WERI-Rb-1 (cell line): ENCODE results near the gene FCSK.

Experiments used
- DNase-seq: peaks from one replicate; pipeline ENCODE4 v3.0.0-alpha.2; 2020
- H3K27ac ChIP-seq: fragments of 250-450 bp; sonication (Bioruptor Pico); 2 replicates; pipeline ENCODE4 v1.5.1; 2020; ENCODE audit warnings: mild to moderate bottlenecking, moderate library complexity
- H3K27me3 ChIP-seq: fragments of 250-450 bp; sonication (Bioruptor Pico); 2 replicates; pipeline ENCODE4 v1.5.1; 2021; ENCODE audit warnings: mild to moderate bottlenecking, low read depth, moderate library complexity; ENCODE audit not compliant: insufficient read depth, severe bottlenecking
- H3K36me3 ChIP-seq: fragments of 250-450 bp; sonication (Bioruptor Pico); 2 replicates; pipeline ENCODE4 v1.5.1; 2020; ENCODE audit warnings: mild to moderate bottlenecking, moderate library complexity
- H3K4me3 ChIP-seq: 2 replicates; pipeline ENCODE4 v1.5.1; 2011; ENCODE audit warnings: low read depth, mild to moderate bottlenecking, control low read depth, low read length
- H3K9me3 ChIP-seq: fragments of 250-450 bp; sonication (Bioruptor Pico); 2 replicates; pipeline ENCODE4 v1.5.1; 2021; ENCODE audit warnings: mild to moderate bottlenecking, moderate library complexity; ENCODE audit not compliant: severe bottlenecking
- CTCF ChIP-seq: IDR thresholded peaks from 2 replicates; pipeline ENCODE4 v1.5.1; 2011; ENCODE audit warnings: low read depth, mild to moderate bottlenecking, control low read depth, inconsistent platforms, low read length

The FCSK gene

GRCh38 chr16:70474320-70475053 lies 20.1 kb downstream of the FCSK start:
- Histone ChIP-seq H3K36me3 (peaks cover 21% of the 10 kb centered on the region), H3K4me3 (no peak overlapping the region), H3K27ac (no peak overlapping the region)

GRCh38 chr16:70475054-70475871 lies 20.9 kb downstream of the FCSK start:
- Histone ChIP-seq H3K27ac (no peak overlapping the region; the same call in 1 of the 2 replicates), H3K27me3 (no peaks in the 10 kb centered on the region), H3K4me3 (no peak overlapping the region), H3K36me3 (peaks cover 29% of the 10 kb centered on the region), H3K9me3 (no peaks in the 10 kb centered on the region)
- no peak for TF ChIP-seq CTCF
- no peak for DNase-seq

More at GRCh38 chr16:70474320-70475053, 20.1 kb downstream of the FCSK start:
- no peaks in the 10 kb centered on the region for H3K9me3 ChIP-seq
- TF ChIP-seq CTCF = no peak
- no peak for DNase-seq
- no peaks in the 10 kb centered on the region for H3K27me3 ChIP-seq

- peaks cover 41% of the 10 kb centered on the region for H3K36me3 ChIP-seq
- no peak for TF ChIP-seq CTCF
- no peak overlapping the region for H3K4me3 ChIP-seq
- no peaks in the 10 kb centered on the region for H3K9me3 ChIP-seq
- H3K27ac ChIP-seq = peak overlapping the region; percentile 80
- peak; percentile 33 for DNase-seq
- no peaks in the 10 kb centered on the region for H3K27me3 ChIP-seq
Observed at GRCh38 chr16:70476272-70477020, 22.1 kb downstream of the FCSK start.

GRCh38 chr16:70478169-70478568 lies 23.8 kb downstream of the FCSK start:
- no peak for TF ChIP-seq CTCF
- H3K36me3 ChIP-seq = peaks cover 52% of the 10 kb centered on the region
- H3K27me3 ChIP-seq = no peaks in the 10 kb centered on the region
- no peak overlapping the region for H3K27ac ChIP-seq
- H3K9me3 ChIP-seq = no peaks in the 10 kb centered on the region
- DNase-seq = no peak
- H3K4me3 ChIP-seq = no peak overlapping the region

GRCh38 chr16:70478912-70479341 lies 24.5 kb downstream of the FCSK start:
- H3K36me3 ChIP-seq = peaks cover 57% of the 10 kb centered on the region
- no peak for DNase-seq
- no peak overlapping the region for H3K27ac ChIP-seq
- H3K27me3 ChIP-seq = no peaks in the 10 kb centered on the region
- no peak for TF ChIP-seq CTCF
- H3K9me3 ChIP-seq = no peaks in the 10 kb centered on the region
- H3K4me3 ChIP-seq = no peak overlapping the region
